HepG2 (cell line): ENCODE measurements around the gene KIF15.

ENCODE experiments used
- BHLHE40 ChIP-seq: IDR thresholded peaks from 2 replicates; pipeline ENCODE4 v1.6.1; 2011; ENCODE audit warnings: low read length, improper control_type of control experiment
- ETV6 ChIP-seq: sonication (generic); formaldehyde crosslinking; conservative IDR thresholded peaks from 2 replicates; pipeline ENCODE4 v1.4.0; 2020; ENCODE audit warnings: missing genetic modification reagents
- FOSL2 ChIP-seq: sonication (generic); formaldehyde crosslinking; IDR thresholded peaks from 2 replicates; pipeline ENCODE4 v1.4.0; 2020; ENCODE audit warnings: missing genetic modification reagents
- GABPA ChIP-seq, 2 experiments: IDR thresholded peaks; 2 replicates each; pipeline ENCODE4 v1.6.1; 2011 to 2016; ENCODE audit warnings: low read depth in 2 of 2, low read length in 1 of 2, missing biosample characterization in 1 of 2, missing genetic modification characterization in 1 of 2
- MAFK ChIP-seq, 2 experiments: IDR thresholded peaks in 1 of 2; conservative IDR thresholded peaks in 1 of 2; 2 replicates each; pipeline ENCODE4 v1.6.1; 2011; ENCODE audit warnings: improper control_type of control experiment in 2 of 2, low read length in 2 of 2
- NRL ChIP-seq: sonication (generic); formaldehyde crosslinking; IDR thresholded peaks from 2 replicates; pipeline ENCODE4 v1.5.0; 2020; ENCODE audit warnings: missing genetic modification reagents, mild to moderate bottlenecking, moderate library complexity, borderline replicate concordance

- TF ChIP-seq ETV6 = no peak
- TF ChIP-seq NRL (CRISPR knock-in tag) = no peak
- TF ChIP-seq BHLHE40 = no peak
- no peak for TF ChIP-seq MAFK (conservative IDR thresholded peaks at IDR 0.05 in 1 of 2, IDR thresholded peaks at IDR 0.05 in 1 of 2; ENCODE audit: low read length in 2 of 2)
- TF ChIP-seq FOSL2 = no peak
- no peak for TF ChIP-seq GABPA (IDR thresholded peaks at IDR 0.05; ENCODE audit: low read depth, low read length)
- TF ChIP-seq GABPA (CRISPR knock-in tag; IDR thresholded peaks at IDR 0.05; ENCODE audit: low read depth) = no peak
Measured at GRCh38 chr3:44860117-44860516, 98.5 kb downstream of the KIF15 start.
